PC-9 (cell line): ENCODE measurements around the gene ZNF608. TPM values are rescaled to one million over a fixed set of nuclear protein-coding genes. Genes with fewer than 3 reads are reported as not detected.

Source experiments
- BruUV-seq: library from RNA; stranded (reverse); fragments of 400-500 nt; replicated peaks from 2 replicates; lab custom pipeline; 2021; lab: Mats Ljungman, UMichigan
- CTCF ChIA-PET: fragments of 300-600 bp; sonication (Branson Sonifier 250); formaldehyde crosslinking; loops from one replicate; lab custom pipeline; 2022; ENCODE audit warnings: antibody characterized with exemption; lab: Charles Lee
- POLR2A ChIA-PET: fragments of 300-600 bp; sonication (Branson Sonifier 250); formaldehyde crosslinking; loops from one replicate; lab custom pipeline; 2022; ENCODE audit warnings: antibody characterized with exemption; ENCODE audit not compliant: unreplicated experiment; lab: Charles Lee
- DNase-seq, 2 experiments: peaks; one replicate each; pipeline versions ENCODE4 v3.0.0 to v3.0.0-alpha.2; 2015 to 2022; ENCODE audit warnings: mixed read lengths in 1 of 2
- H2AFZ ChIP-seq: fragments of 200-600 bp; sonication (generic); 2 replicates; pipeline ENCODE4 v1.8.1; 2017; ENCODE audit warnings: antibody characterized with exemption
- H3F3A ChIP-seq: fragments of 200-600 bp; sonication (generic); 2 replicates; pipeline ENCODE4 v1.8.1; 2017; ENCODE audit warnings: antibody characterized with exemption, mild to moderate bottlenecking, low read depth; ENCODE audit not compliant: insufficient read depth
- H3K27ac ChIP-seq: fragments of 200-600 bp; sonication (generic); 2 replicates; pipeline ENCODE4 v1.6.1; 2016; ENCODE audit warnings: mixed run types
- H3K27me3 ChIP-seq: fragments of 200-600 bp; sonication (generic); 2 replicates; pipeline ENCODE4 v1.6.1; 2016; ENCODE audit warnings: low read depth, mixed run types; ENCODE audit not compliant: insufficient read depth
- H3K36me3 ChIP-seq: fragments of 200-600 bp; sonication (generic); 2 replicates; pipeline ENCODE4 v1.6.1; 2016; ENCODE audit warnings: low read depth, mixed run types
- H3K4me1 ChIP-seq: fragments of 200-600 bp; sonication (generic); replicated peaks from 2 replicates; pipeline ENCODE4 v1.6.1; 2016; ENCODE audit warnings: mixed run types; ENCODE audit not compliant: insufficient read depth
- H3K4me2 ChIP-seq: fragments of 200-600 bp; sonication (generic); 2 replicates; pipeline ENCODE4 v1.6.1; 2017; ENCODE audit warnings: mixed run types
- H3K4me3 ChIP-seq: fragments of 200-600 bp; sonication (generic); 2 replicates; pipeline ENCODE4 v1.6.1; 2016; ENCODE audit warnings: mixed run types
- H3K79me2 ChIP-seq: fragments of 200-600 bp; sonication (generic); 2 replicates; pipeline ENCODE4 v1.6.1; 2017; ENCODE audit warnings: low read depth, mixed run types
- H3K9me2 ChIP-seq: fragments of 200-600 bp; sonication (generic); 2 replicates; pipeline ENCODE4 v1.8.1; 2017; ENCODE audit warnings: mild to moderate bottlenecking; ENCODE audit not compliant: insufficient read depth
- H3K9me3 ChIP-seq: fragments of 200-600 bp; sonication (generic); 2 replicates; pipeline ENCODE4 v1.8.1; 2016; ENCODE audit warnings: low read depth; ENCODE audit not compliant: insufficient read depth
- H4K20me1 ChIP-seq: fragments of 200-600 bp; sonication (generic); 2 replicates; pipeline ENCODE4 v1.8.1; 2017; ENCODE audit not compliant: insufficient read depth
- CTCF ChIP-seq: fragments of 200-600 bp; sonication (generic); conservative IDR thresholded peaks from 2 replicates; pipeline ENCODE4 v1.6.1; 2017; ENCODE audit warnings: mixed run types, antibody characterized with exemption, mild to moderate bottlenecking, moderate library complexity
- EZH2 ChIP-seq: fragments of 200-600 bp; sonication (generic); IDR thresholded peaks from 2 replicates; pipeline ENCODE4 v1.8.0; 2017; ENCODE audit warnings: antibody characterized with exemption, low read depth
- intact Hi-C: fragments of 100-400 bp; cut with micrococcal nuclease; formaldehyde crosslinking; loops from one replicate; pipeline ENCODE4 v1.10.0; 2022; ENCODE audit not compliant: unreplicated experiment
- total RNA-seq: library from RNA; stranded (reverse); gene quantifications from 2 replicates; pipeline ENCODE4 v1.2.3, GENCODE V29; 2021

ZNF608 gene
- total RNA-seq, 1 experiment from 2014 or later: 5.5 TPM

GRCh38 chr5:124752854-124753720 lies 6.6 kb upstream of the ZNF608 start:
- ChIA-PET POLR2A (no interaction called here), CTCF (no interaction called here)
- H3K27me3 ChIP-seq: no peaks in the 10 kb centered on the region
- H3F3A ChIP-seq: peaks cover under 1% of the 10 kb centered on the region; the same call in 1 of the 2 replicates
- no peak overlapping the region for H3K4me3 ChIP-seq
- H3K79me2 ChIP-seq: no peaks in the 10 kb centered on the region
- no peak overlapping the region for H3K27ac ChIP-seq
- BruUV-seq: no TSS peak
- H3K4me2 ChIP-seq: no peak overlapping the region
- H3K4me1 ChIP-seq: no peaks in the 10 kb centered on the region
- DNase-seq: peak in 1 of 2 experiments; percentile 36
- no peaks in the 10 kb centered on the region for H4K20me1 ChIP-seq
- H3K9me2 ChIP-seq: no peaks in the 10 kb centered on the region
- intact Hi-C loops: no loop called here
- no peak for TF ChIP-seq EZH2
- TF ChIP-seq CTCF: no peak
- H3K36me3 ChIP-seq: no peaks in the 10 kb centered on the region
- no peaks in the 10 kb centered on the region; the same call in 1 of the 2 replicates for H3K9me3 ChIP-seq
- H2AFZ ChIP-seq: no peak overlapping the region

GRCh38 chr5:124751031-124751430 lies 4.6 kb upstream of the ZNF608 start:
- Histone ChIP-seq H2AFZ (no peak overlapping the region), H3K9me3 (no peaks in the 10 kb centered on the region; the same call in 1 of the 2 replicates), H3F3A (peaks cover 6% of the 10 kb centered on the region; the same call in 1 of the 2 replicates), H3K36me3 (no peaks in the 10 kb centered on the region), H3K4me2 (no peak overlapping the region), H3K9me2 (no peaks in the 10 kb centered on the region), H3K4me1 (no peaks in the 10 kb centered on the region), H3K27ac (no peak overlapping the region), H3K4me3 (no peak overlapping the region), H3K79me2 (no peaks in the 10 kb centered on the region), H3K27me3 (no peaks in the 10 kb centered on the region), H4K20me1 (no peaks in the 10 kb centered on the region)
- no peak for DNase-seq
- no peak for TF ChIP-seq CTCF
- no peak for TF ChIP-seq EZH2
- ChIA-PET POLR2A (no interaction called here), CTCF (interaction anchor here (0.6 kb wide), 1 partner anchor 129 kb away, joined by 3 read pairs; no protein-coding TSS in a partner anchor)
- BruUV-seq: no TSS peak
- intact Hi-C loops: no loop called here

GRCh38 chr5:124748687-124749594 lies 2.5 kb upstream of the ZNF608 start:
- H3K27me3 ChIP-seq: no peaks in the 10 kb centered on the region
- ChIA-PET CTCF (interaction anchor here (0.5 kb wide), 1 partner anchor 89 kb away, joined by 3 read pairs; no protein-coding TSS in a partner anchor), POLR2A (interaction anchor here (0.6 to 0.7 kb wide), 4 partner anchors 18 to 584 kb away, joined by 3 to 16 read pairs (median 4); no protein-coding TSS in a partner anchor)
- peak overlapping the region; percentile 48; the same call in 1 of the 2 replicates for H3K4me3 ChIP-seq
- H3F3A ChIP-seq: peaks cover 6% of the 10 kb centered on the region; the same call in 1 of the 2 replicates
- H3K79me2 ChIP-seq: no peaks in the 10 kb centered on the region
- no peak for TF ChIP-seq CTCF
- no peak for TF ChIP-seq EZH2
- no peaks in the 10 kb centered on the region; the same call in 1 of the 2 replicates for H3K9me3 ChIP-seq
- H3K4me2 ChIP-seq: peak overlapping the region; percentile 68
- H2AFZ ChIP-seq: no peak overlapping the region; the same call in 1 of the 2 replicates
- no peaks in the 10 kb centered on the region for H4K20me1 ChIP-seq
- intact Hi-C loops: no loop called here
- no peaks in the 10 kb centered on the region for H3K36me3 ChIP-seq
- no peaks in the 10 kb centered on the region for H3K9me2 ChIP-seq
- no TSS peak for BruUV-seq
- H3K4me1 ChIP-seq: no peaks in the 10 kb centered on the region
- peak; percentile 55 to 74 for DNase-seq
- peak overlapping the region; percentile 49 for H3K27ac ChIP-seq
